Stimulated activated memory B cell treated with anti-CD40 and anti-IgM and Interleukin-4, amounts not matched to agents 10 μg/mL and 1 μg/mL and 100 μg/mL, for 72 hours (primary cell): ENCODE results near the gene HMCN1.
A peak's percentile ranks its signal among the peaks of the same experiment; 100 is the strongest.
"Not testable (repeated sequence)": the region's sequence is repeated elsewhere in the genome, so short reads cannot be mapped to it uniquely, and the experiment has no call there.

Source experiments
- ATAC-seq: fragments of 150-1000 bp; cut with Tn5 transposase; 2 replicates; pipeline ENCODE4 v1.10.0; 2021
- H3K27ac Mint-ChIP-seq: one replicate; pipeline ENCODE4 v1.8.0; 2022; ENCODE audit warnings: mild to moderate bottlenecking, mixed read lengths
- H3K27me3 Mint-ChIP-seq: one replicate; pipeline ENCODE4 v1.8.0; 2022; ENCODE audit warnings: mixed read lengths
- H3K36me3 Mint-ChIP-seq: one replicate; pipeline ENCODE4 v1.8.0; 2022; ENCODE audit warnings: mixed read lengths
- H3K4me1 Mint-ChIP-seq: one replicate; pipeline ENCODE4 v1.8.0; 2022; ENCODE audit warnings: mixed read lengths
- H3K4me3 Mint-ChIP-seq: one replicate; pipeline ENCODE4 v1.8.0; 2022; ENCODE audit warnings: mild to moderate bottlenecking, moderate library complexity, mixed read lengths
- H3K9me3 Mint-ChIP-seq: one replicate; pipeline ENCODE4 v1.8.0; 2022; ENCODE audit warnings: mixed read lengths

HMCN1 gene

GRCh38 chr1:186178426-186179043, 444.3 kb downstream of the HMCN1 start:
- Mint-ChIP-seq H3K4me3 (no peak overlapping the region), H3K27ac (no peak overlapping the region), H3K36me3 (peaks cover 5% of the 10 kb centered on the region), H3K9me3 (peaks cover 3% of the 10 kb centered on the region), H3K4me1 (peaks cover 26% of the 10 kb centered on the region), H3K27me3 (peaks cover 22% of the 10 kb centered on the region)
- ATAC-seq, result no peak

GRCh38 chr1:186179231-186179630, 445.0 kb downstream of the HMCN1 start:
- no peak for ATAC-seq
- Mint-ChIP-seq H3K4me1 (peaks cover 33% of the 10 kb centered on the region), H3K4me3 (no peak overlapping the region), H3K36me3 (peaks cover 5% of the 10 kb centered on the region), H3K27me3 (peaks cover 22% of the 10 kb centered on the region), H3K9me3 (peaks cover 3% of the 10 kb centered on the region), H3K27ac (no peak overlapping the region)

GRCh38 chr1:186183219-186183618, 449.0 kb downstream of the HMCN1 start:
- no peaks in the 10 kb centered on the region for H3K9me3 Mint-ChIP-seq
- ATAC-seq, result peak; percentile 88
- peak overlapping the region; percentile 65 for H3K27ac Mint-ChIP-seq

GRCh38 chr1:186183970-186184628, 449.9 kb downstream of the HMCN1 start:
- Mint-ChIP-seq H3K4me1 (peaks cover 25% of the 10 kb centered on the region), H3K4me3 (peak overlapping the region; percentile 50), H3K27ac (peak overlapping the region; percentile 65), H3K27me3 (peaks cover 22% of the 10 kb centered on the region), H3K36me3 (no peaks in the 10 kb centered on the region), H3K9me3 (no peaks in the 10 kb centered on the region)
- ATAC-seq, result no peak

More at GRCh38 chr1:186183219-186183618, 449.0 kb downstream of the HMCN1 start:
- Mint-ChIP-seq H3K27me3 (peaks cover 22% of the 10 kb centered on the region), H3K36me3 (no peaks in the 10 kb centered on the region), H3K4me3 (peak overlapping the region; percentile 50), H3K4me1 (peaks cover 34% of the 10 kb centered on the region)

GRCh38 chr1:186186251-186186650, 452.1 kb downstream of the HMCN1 start:
- not testable (repeated sequence) for H3K27ac Mint-ChIP-seq, H3K36me3 Mint-ChIP-seq, ATAC-seq, H3K9me3 Mint-ChIP-seq, H3K4me3 Mint-ChIP-seq
- Mint-ChIP-seq H3K27me3 (peaks cover 10% of the 10 kb centered on the region), H3K4me1 (peaks cover 10% of the 10 kb centered on the region)

- Mint-ChIP-seq H3K4me1 (peaks cover 10% of the 10 kb centered on the region), H3K27ac (no peak overlapping the region), H3K36me3 (no peaks in the 10 kb centered on the region), H3K4me3 (no peak overlapping the region), H3K9me3 (no peaks in the 10 kb centered on the region), H3K27me3 (peaks cover 10% of the 10 kb centered on the region)
- peak; percentile 55 for ATAC-seq
Observed at GRCh38 chr1:186187601-186188000, 453.4 kb downstream of the HMCN1 start.

- Mint-ChIP-seq H3K27ac (no peak overlapping the region), H3K4me1 (peaks cover 10% of the 10 kb centered on the region), H3K4me3 (no peak overlapping the region), H3K9me3 (no peaks in the 10 kb centered on the region), H3K36me3 (no peaks in the 10 kb centered on the region), H3K27me3 (peaks cover 10% of the 10 kb centered on the region)
- ATAC-seq, result peak; percentile 22
Observed at GRCh38 chr1:186188004-186188539, 453.9 kb downstream of the HMCN1 start.

GRCh38 chr1:186188736-186189135, 454.5 kb downstream of the HMCN1 start:
- Mint-ChIP-seq H3K4me1 (peaks cover 6% of the 10 kb centered on the region), H3K27me3 (peaks cover 10% of the 10 kb centered on the region), H3K4me3 (no peak overlapping the region), H3K36me3 (no peaks in the 10 kb centered on the region), H3K27ac (no peak overlapping the region), H3K9me3 (peaks cover 3% of the 10 kb centered on the region)
- no peak for ATAC-seq

- Mint-ChIP-seq H3K4me3 (no peak overlapping the region), H3K4me1 (peaks cover 2% of the 10 kb centered on the region), H3K9me3 (peaks cover 3% of the 10 kb centered on the region), H3K36me3 (no peaks in the 10 kb centered on the region), H3K27me3 (peaks cover 10% of the 10 kb centered on the region), H3K27ac (no peak overlapping the region)
- ATAC-seq, result no peak
Observed at GRCh38 chr1:186189156-186189555, 455.0 kb downstream of the HMCN1 start.

GRCh38 chr1:186191511-186191910, 457.3 kb downstream of the HMCN1 start:
- peaks cover 3% of the 10 kb centered on the region for H3K9me3 Mint-ChIP-seq
- no peak overlapping the region for H3K4me3 Mint-ChIP-seq
- no peak overlapping the region for H3K27ac Mint-ChIP-seq
- H3K4me1 Mint-ChIP-seq, result no peaks in the 10 kb centered on the region
- ATAC-seq, result no peak
- peaks cover 10% of the 10 kb centered on the region for H3K27me3 Mint-ChIP-seq
- H3K36me3 Mint-ChIP-seq, result no peaks in the 10 kb centered on the region

GRCh38 chr1:186193224-186193623, 459.0 kb downstream of the HMCN1 start:
- ATAC-seq, result no peak
- Mint-ChIP-seq H3K4me3 (no peak overlapping the region), H3K27ac (no peak overlapping the region), H3K36me3 (no peaks in the 10 kb centered on the region), H3K27me3 (no peaks in the 10 kb centered on the region), H3K9me3 (peaks cover 3% of the 10 kb centered on the region), H3K4me1 (no peaks in the 10 kb centered on the region)

- H3K27me3 Mint-ChIP-seq, result no peaks in the 10 kb centered on the region
- H3K4me1 Mint-ChIP-seq, result no peaks in the 10 kb centered on the region
- no peak overlapping the region for H3K4me3 Mint-ChIP-seq
- H3K9me3 Mint-ChIP-seq, result peaks cover 3% of the 10 kb centered on the region
- no peaks in the 10 kb centered on the region for H3K36me3 Mint-ChIP-seq
- no peak overlapping the region for H3K27ac Mint-ChIP-seq
- ATAC-seq, result peak; percentile 77
Observed at GRCh38 chr1:186194107-186194756, 460.0 kb downstream of the HMCN1 start.

- H3K4me3 Mint-ChIP-seq, result no peak overlapping the region
- no peak overlapping the region for H3K27ac Mint-ChIP-seq
- peaks cover 3% of the 10 kb centered on the region for H3K9me3 Mint-ChIP-seq
- no peaks in the 10 kb centered on the region for H3K27me3 Mint-ChIP-seq
- H3K4me1 Mint-ChIP-seq, result no peaks in the 10 kb centered on the region
- ATAC-seq, result no peak
- no peaks in the 10 kb centered on the region for H3K36me3 Mint-ChIP-seq
Observed at GRCh38 chr1:186195377-186195931, 461.3 kb downstream of the HMCN1 start.

GRCh38 chr1:186202271-186202764, 468.1 kb downstream of the HMCN1 start:
- no peaks in the 10 kb centered on the region for H3K4me1 Mint-ChIP-seq
- no peaks in the 10 kb centered on the region for H3K9me3 Mint-ChIP-seq
- no peaks in the 10 kb centered on the region for H3K36me3 Mint-ChIP-seq
- H3K27ac Mint-ChIP-seq, result no peak overlapping the region
- no peaks in the 10 kb centered on the region for H3K27me3 Mint-ChIP-seq
- H3K4me3 Mint-ChIP-seq, result no peak overlapping the region
- no peak for ATAC-seq

- no peaks in the 10 kb centered on the region for H3K36me3 Mint-ChIP-seq
- ATAC-seq, result no peak
- no peaks in the 10 kb centered on the region for H3K4me1 Mint-ChIP-seq
- H3K4me3 Mint-ChIP-seq, result no peak overlapping the region
- H3K27ac Mint-ChIP-seq, result no peak overlapping the region
- H3K9me3 Mint-ChIP-seq, result no peaks in the 10 kb centered on the region
- H3K27me3 Mint-ChIP-seq, result no peaks in the 10 kb centered on the region
Observed at GRCh38 chr1:186202776-186203175, 468.6 kb downstream of the HMCN1 start.
